A673 (cell line): Measurements from ENCODE around the gene ATOSB. TPM values are rescaled to one million over a fixed set of nuclear protein-coding genes. Genes with fewer than 3 reads are reported as not detected.

Experiments used
- BruUV-seq: library from RNA; stranded (reverse); fragments of 400-500 nt; replicated peaks from 2 replicates; lab custom pipeline; 2021; lab: Mats Ljungman, UMichigan
- CTCF ChIA-PET: fragments of 300-600 bp; sonication (Branson Sonifier 250); formaldehyde crosslinking; loops from one replicate; lab custom pipeline; 2022; ENCODE audit warnings: antibody characterized with exemption; lab: Charles Lee
- POLR2A ChIA-PET: fragments of 300-600 bp; sonication (Branson Sonifier 250); formaldehyde crosslinking; loops from one replicate; lab custom pipeline; 2022; ENCODE audit warnings: antibody characterized with exemption; ENCODE audit not compliant: low non-redundant PET; lab: Charles Lee
- DNase-seq: peaks from one replicate; pipeline ENCODE4 v3.0.0-alpha.2; 2015; ENCODE audit warnings: low spot score
- H3K27ac ChIP-seq: fragments of 200-600 bp; sonication (generic); 2 replicates; pipeline ENCODE4 v1.5.1; 2016; ENCODE audit warnings: mixed run types, low read depth, mild to moderate bottlenecking, mixed read lengths, antibody characterized with exemption, low read length; ENCODE audit not compliant: poor library complexity, severe bottlenecking
- H3K27me3 ChIP-seq: fragments of 200-600 bp; sonication (generic); replicated peaks from 2 replicates; pipeline ENCODE4 v1.6.1; 2017; ENCODE audit warnings: mixed run types, low read depth, mild to moderate bottlenecking, mixed read lengths, antibody characterized with exemption, low read length; ENCODE audit not compliant: insufficient read depth, poor library complexity
- H3K36me3 ChIP-seq: fragments of 200-600 bp; sonication (generic); 2 replicates; pipeline ENCODE4 v1.6.1; 2016; ENCODE audit warnings: mixed run types, mild to moderate bottlenecking, mixed read lengths, antibody characterized with exemption, low read length; ENCODE audit not compliant: insufficient read depth, poor library complexity, severe bottlenecking
- H3K4me1 ChIP-seq: fragments of 200-600 bp; sonication (generic); 2 replicates; pipeline ENCODE4 v1.6.1; 2017; ENCODE audit warnings: mixed run types, mild to moderate bottlenecking, mixed read lengths, antibody characterized with exemption, low read length; ENCODE audit not compliant: insufficient read depth, poor library complexity, severe bottlenecking
- H3K4me3 ChIP-seq: fragments of 200-600 bp; sonication (generic); 2 replicates; pipeline ENCODE4 v1.5.1; 2016; ENCODE audit warnings: low read depth, mixed run types, mild to moderate bottlenecking, mixed read lengths, low read length; ENCODE audit not compliant: poor library complexity, severe bottlenecking
- H3K9me3 ChIP-seq: fragments of 200-600 bp; sonication (generic); 2 replicates; pipeline ENCODE4 v1.6.1; 2016; ENCODE audit warnings: mixed run types, low read depth, mild to moderate bottlenecking, mixed read lengths, antibody characterized with exemption, low read length; ENCODE audit not compliant: poor library complexity, severe bottlenecking
- CTCF ChIP-seq: fragments of 300-800, 200-600 bp; sonication (generic); conservative IDR thresholded peaks from 2 replicates; pipeline ENCODE4 v1.5.1; 2017; ENCODE audit warnings: low read depth, mild to moderate bottlenecking, antibody characterized with exemption, low read length, moderate library complexity, mixed read lengths
- EZH2 ChIP-seq: fragments of 200-600 bp; sonication (generic); IDR thresholded peaks from 2 replicates; pipeline ENCODE4 v1.6.1; 2017; ENCODE audit warnings: borderline replicate concordance, low read depth, mild to moderate bottlenecking, mixed read lengths, antibody characterized with exemption, low read length; ENCODE audit not compliant: poor library complexity, severe bottlenecking
- intact Hi-C: fragments of 100-400 bp; cut with micrococcal nuclease; formaldehyde crosslinking; loops from one replicate; pipeline ENCODE4 v1.10.0; 2022; ENCODE audit not compliant: unreplicated experiment
- total RNA-seq: library from RNA; stranded (reverse); gene quantifications from 2 replicates; pipeline ENCODE4 v1.2.3, GENCODE V29; 2021

ATOSB gene
- total RNA-seq, 1 experiment from 2014 or later, result 7.4 TPM

DNA sequence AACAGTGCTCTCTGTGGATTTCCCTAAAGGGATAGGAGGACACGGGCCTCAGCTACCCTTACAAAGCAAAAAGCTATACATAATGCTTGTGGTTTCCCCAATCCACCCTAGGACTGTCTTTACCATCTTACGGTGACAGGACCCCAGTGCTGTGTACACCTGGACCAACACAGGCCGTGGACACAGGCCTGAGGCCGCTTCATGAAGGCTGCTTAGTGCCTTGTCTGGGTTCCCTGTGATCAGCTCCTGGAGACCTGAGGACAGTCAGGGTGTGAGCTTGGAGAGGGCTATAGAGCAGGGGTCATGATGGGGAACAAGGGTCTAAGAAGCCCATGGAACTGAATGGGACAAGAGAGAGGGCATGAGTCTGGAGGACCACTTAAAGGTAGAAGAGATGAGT lies 38.8 kb downstream of the ATOSB start:
- ChIA-PET POLR2A (no interaction called here), CTCF (no interaction called here)
- peaks cover 13% of the 10 kb centered on the region for H3K4me1 ChIP-seq

DNA sequence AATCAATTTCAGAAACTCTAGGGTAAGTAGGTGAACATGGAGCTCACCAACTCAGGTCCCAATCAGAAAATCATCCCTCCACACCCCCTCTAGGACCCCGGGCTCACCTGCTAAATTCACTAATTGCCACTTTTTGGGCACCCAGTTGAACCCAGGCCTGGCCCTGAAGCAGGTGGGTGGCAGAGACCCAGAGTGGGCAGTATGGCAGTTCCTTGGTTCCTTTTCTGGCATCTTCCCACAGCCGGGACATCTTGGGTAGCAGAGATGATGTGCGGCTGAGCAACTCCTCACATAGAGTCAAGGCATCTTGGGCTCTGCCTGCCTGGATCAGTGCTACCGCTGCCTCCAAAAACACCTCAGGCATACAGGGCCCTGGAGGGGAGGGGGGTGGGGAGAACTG lies 40.3 kb downstream of the ATOSB start:
- ChIA-PET POLR2A (no interaction called here), CTCF (no interaction called here)
- Histone ChIP-seq H3K9me3 (no peaks in the 10 kb centered on the region), H3K4me1 (peaks cover 12% of the 10 kb centered on the region), H3K27ac (no peak overlapping the region), H3K4me3 (no peak overlapping the region), H3K27me3 (no peaks in the 10 kb centered on the region), H3K36me3 (peaks cover 37% of the 10 kb centered on the region)
- DNase-seq, result no peak
- no TSS peak for BruUV-seq
- intact Hi-C loops, result no loop called here
- TF ChIP-seq EZH2 (no peak), CTCF (no peak)

More for the DNA sequence above, 38.8 kb downstream of the ATOSB start:
- TF ChIP-seq EZH2 (no peak), CTCF (no peak)
- H3K27ac ChIP-seq, result no peak overlapping the region
- BruUV-seq, result no TSS peak
- H3K4me3 ChIP-seq, result no peak overlapping the region
- H3K36me3 ChIP-seq, result peaks cover 37% of the 10 kb centered on the region
- no peaks in the 10 kb centered on the region for H3K9me3 ChIP-seq
- DNase-seq, result no peak
- no peaks in the 10 kb centered on the region for H3K27me3 ChIP-seq
- intact Hi-C loops, result no loop called here

DNA sequence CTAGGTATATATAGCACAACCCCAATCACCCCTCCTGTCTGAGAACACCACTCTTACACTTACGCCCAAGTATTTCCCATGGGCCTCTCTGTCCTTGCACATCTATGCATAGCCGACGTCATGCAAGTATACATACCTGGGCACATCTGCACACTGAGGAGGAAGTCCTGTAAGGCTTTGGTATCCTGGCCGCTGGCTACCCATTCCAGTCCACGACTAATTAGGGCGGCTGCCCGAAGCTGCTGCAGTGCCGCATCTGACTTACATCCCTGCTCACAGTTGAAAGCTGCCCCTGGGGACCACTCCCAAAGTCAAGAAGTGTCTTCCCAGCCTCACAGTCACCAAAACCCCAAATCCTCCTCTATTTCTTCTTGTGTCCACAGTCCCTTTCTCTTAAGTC lies 40.9 kb downstream of the ATOSB start:
- no peaks in the 10 kb centered on the region for H3K9me3 ChIP-seq
- no peak for TF ChIP-seq CTCF
- no peak for TF ChIP-seq EZH2
- DNase-seq, result no peak
- H3K27ac ChIP-seq, result no peak overlapping the region
- intact Hi-C loops, result no loop called here
- peaks cover 39% of the 10 kb centered on the region for H3K36me3 ChIP-seq
- no peaks in the 10 kb centered on the region for H3K27me3 ChIP-seq
- no TSS peak for BruUV-seq
- H3K4me1 ChIP-seq, result peaks cover 12% of the 10 kb centered on the region
- POLR2A ChIA-PET, result no interaction called here
- CTCF ChIA-PET, result no interaction called here
- H3K4me3 ChIP-seq, result no peak overlapping the region
